Body of pancreas (tissue), 4 donors: ENCODE measurements around the gene COBL.

ENCODE experiments used
- CTCF ChIP-seq, 7 experiments: fragments of 450-650 bp in 4 of 7; fragments of 200-600 bp in 3 of 7; sonication (generic) in 3 of 7; IDR thresholded peaks; one replicate each; pipeline ENCODE4 v1.5.1; 2016 to 2019; ENCODE audit warnings: antibody characterized with exemption in 7 of 7
- POLR2A ChIP-seq, 3 donors: fragments of 450-650 bp; IDR thresholded peaks; one replicate each; pipeline ENCODE4 v1.6.1; 2016; ENCODE audit warnings: antibody characterized with exemption in 3 of 3, mild to moderate bottlenecking in 2 of 3

GRCh38 chr7:51357821-51358220, 41.2 kb upstream of the COBL start:
- TF ChIP-seq CTCF (IDR thresholded peaks at IDR 0.05) (peak in 1 of 7 experiments; percentile 12), POLR2A (IDR thresholded peaks at IDR 0.05) (no peak)
